A549 treated with DMSO at 1 μM for 4 hours (cell line): ENCODE data around the gene MYL3. TPM values are rescaled to one million over a fixed set of nuclear protein-coding genes. Genes with fewer than 3 reads are reported as not detected.

Experiments
- total RNA-seq: library from RNA; stranded (reverse); fragments of 200-300 nt; extraction: Qiagen RNA extraction; gene quantifications from 5 replicates; pipeline ENCODE4 v1.2.3, GENCODE V29; 2022; ENCODE audit warnings: low read depth

The MYL3 gene
- total RNA-seq = not detected in 5 replicates

DNA sequence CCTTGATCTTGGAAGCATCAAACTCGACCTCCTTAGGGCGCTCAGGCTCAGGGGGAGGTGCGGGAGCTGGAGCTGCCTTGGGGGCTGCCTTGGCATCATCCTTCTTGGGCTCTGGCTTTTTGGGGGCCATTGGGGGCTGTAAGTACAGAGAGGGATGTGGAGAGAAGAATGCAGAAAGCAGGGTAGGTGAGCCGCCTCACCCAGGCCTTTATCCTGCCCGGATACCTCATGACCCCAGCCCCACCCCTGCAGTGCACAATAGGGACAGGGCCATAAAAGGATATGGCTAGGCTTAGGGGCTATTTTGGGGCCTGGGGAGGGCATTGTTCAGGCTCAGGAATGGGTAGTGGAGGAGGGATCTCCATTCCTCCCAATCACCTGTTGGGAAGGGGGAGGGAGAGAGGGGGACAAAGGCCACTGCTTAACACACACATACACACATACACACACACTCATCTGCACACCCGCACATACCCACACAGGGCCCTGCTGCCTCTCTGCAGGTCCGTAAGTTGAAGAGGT, at the start of gene MYL3:
TSS of gene MYL3 (minus strand) at position 184 of the 522 bp plus-strand sequence. CDS start at position 130, 54 bp downstream.

DNA sequence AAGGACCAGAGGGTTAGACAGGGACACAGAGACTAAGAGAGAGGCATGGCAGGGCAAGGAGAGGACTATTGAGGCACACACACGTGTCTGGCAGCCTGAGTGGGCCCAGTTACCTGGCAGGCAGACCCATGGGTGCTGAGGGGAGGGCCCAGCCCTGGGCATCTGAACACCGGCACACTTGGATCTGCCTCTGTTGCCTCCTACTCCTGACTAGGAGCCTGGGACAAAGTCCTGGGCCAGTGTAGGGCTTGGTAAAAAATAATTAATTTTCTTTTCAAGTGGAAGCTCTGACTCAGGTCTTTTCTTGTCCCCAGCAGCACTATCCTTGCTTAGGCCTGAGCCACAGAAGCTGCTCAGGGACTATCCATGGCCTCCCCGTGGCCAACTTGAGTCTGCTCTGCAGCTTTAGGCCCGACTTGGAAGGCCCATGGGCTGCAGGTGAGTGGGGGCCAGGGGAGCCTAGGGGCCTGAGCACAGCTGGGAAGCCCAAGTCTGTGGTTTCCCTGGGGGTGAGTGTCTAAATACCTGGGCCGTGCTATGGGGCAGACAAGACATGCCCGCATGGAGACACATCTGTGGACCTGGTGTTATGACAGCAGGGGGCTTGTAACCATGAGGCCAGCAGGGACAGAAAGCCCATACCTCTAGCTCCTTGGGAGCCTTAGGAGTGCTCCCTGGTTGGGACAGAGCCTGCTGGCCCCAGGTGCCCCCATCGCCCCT, 14.3 kb upstream of the MYL3 start, which contains the start of gene PTH1R:
TSS of gene PTH1R (plus strand) at position 316 of the 720 bp plus-strand sequence. CDS start 5,839 bp downstream, outside the sequence.

Other genes starting within 250 kb of the MYL3 start
- 6.1 to 7.2 TPM (median 6.8 TPM) in 5 replicates for gene ALS2CL, start 169.8 kb downstream of the MYL3 start, total RNA-seq
- 0.07 to 0.30 TPM (median 0.16 TPM) in 5 replicates for gene TMIE, start 162.1 kb downstream of the MYL3 start, total RNA-seq
- not detected in 5 replicates for gene PRSS50, start 145.6 kb downstream of the MYL3 start, total RNA-seq
- gene PTH1R, start 14.3 kb upstream of the MYL3 start, total RNA-seq = 0.18 to 0.83 TPM (median 0.45 TPM) in 4 of 5 replicates, not detected in the other
- 46.6 to 86.7 TPM (median 52.3 TPM) in 5 replicates for gene CCDC12, start 113.3 kb upstream of the MYL3 start, total RNA-seq
- 35.0 to 46.9 TPM (median 41.6 TPM) in 5 replicates for gene NBEAL2, start 116.2 kb upstream of the MYL3 start, total RNA-seq